NCI-H1930 (cell line): ENCODE measurements around the gene MARCHF9.

Experiments
- DNase-seq, 2 experiments: peaks; one replicate each; lab custom pipeline; 2025; lab: John Stamatoyannopoulos, UW

MARCHF9 gene

GRCh38 chr12:57724003-57724935 lies 30.6 kb upstream of the MARCHF9 start:
- DNase-seq = no peak

- no peak for DNase-seq
Measured at GRCh38 chr12:57724936-57725740, 29.8 kb upstream of the MARCHF9 start.

- DNase-seq = no peak
Measured at GRCh38 chr12:57725851-57726150, 29.1 kb upstream of the MARCHF9 start.

- peak; percentile 83 to 86 for DNase-seq
Measured at GRCh38 chr12:57726151-57726883, 28.6 kb upstream of the MARCHF9 start.

- DNase-seq = no peak
Measured at GRCh38 chr12:57726884-57727757, 27.8 kb upstream of the MARCHF9 start.

- no peak for DNase-seq
Measured at GRCh38 chr12:57727758-57728395, 27.0 kb upstream of the MARCHF9 start.

GRCh38 chr12:57729321-57729844 lies 25.5 kb upstream of the MARCHF9 start:
- DNase-seq = no peak

- DNase-seq = no peak
Measured at GRCh38 chr12:57730336-57731067, 24.4 kb upstream of the MARCHF9 start.

- DNase-seq = no peak
Measured at GRCh38 chr12:57731411-57732080, 23.4 kb upstream of the MARCHF9 start.

- DNase-seq = no peak
Measured at GRCh38 chr12:57732270-57732669, 22.6 kb upstream of the MARCHF9 start.

GRCh38 chr12:57732726-57733593 lies 21.9 kb upstream of the MARCHF9 start:
- no peak for DNase-seq

GRCh38 chr12:57733928-57734327 lies 21.0 kb upstream of the MARCHF9 start:
- no peak for DNase-seq

- DNase-seq = no peak
Measured at GRCh38 chr12:57734591-57734990, 20.3 kb upstream of the MARCHF9 start.

- no peak for DNase-seq
Measured at GRCh38 chr12:57735198-57735855, 19.6 kb upstream of the MARCHF9 start.

- peak; percentile 43 to 49 for DNase-seq
Measured at GRCh38 chr12:57735952-57736740, 18.8 kb upstream of the MARCHF9 start.

- no peak for DNase-seq
Measured at GRCh38 chr12:57736741-57737466, 18.0 kb upstream of the MARCHF9 start.
